GM12874 (cell line): ENCODE results near the gene C18orf54.
A peak's percentile ranks its signal among the peaks of the same experiment; 100 is the strongest.

ENCODE experiments used
- TF ChIP-seq, protein P1 (sequence below): IDR thresholded peaks from 2 replicates; pipeline ENCODE4 v1.5.1; 2011; ENCODE audit warnings: low read depth, mild to moderate bottlenecking, control low read depth, low read length, moderate library complexity; ENCODE audit not compliant: insufficient read depth

C18orf54 gene

DNA sequence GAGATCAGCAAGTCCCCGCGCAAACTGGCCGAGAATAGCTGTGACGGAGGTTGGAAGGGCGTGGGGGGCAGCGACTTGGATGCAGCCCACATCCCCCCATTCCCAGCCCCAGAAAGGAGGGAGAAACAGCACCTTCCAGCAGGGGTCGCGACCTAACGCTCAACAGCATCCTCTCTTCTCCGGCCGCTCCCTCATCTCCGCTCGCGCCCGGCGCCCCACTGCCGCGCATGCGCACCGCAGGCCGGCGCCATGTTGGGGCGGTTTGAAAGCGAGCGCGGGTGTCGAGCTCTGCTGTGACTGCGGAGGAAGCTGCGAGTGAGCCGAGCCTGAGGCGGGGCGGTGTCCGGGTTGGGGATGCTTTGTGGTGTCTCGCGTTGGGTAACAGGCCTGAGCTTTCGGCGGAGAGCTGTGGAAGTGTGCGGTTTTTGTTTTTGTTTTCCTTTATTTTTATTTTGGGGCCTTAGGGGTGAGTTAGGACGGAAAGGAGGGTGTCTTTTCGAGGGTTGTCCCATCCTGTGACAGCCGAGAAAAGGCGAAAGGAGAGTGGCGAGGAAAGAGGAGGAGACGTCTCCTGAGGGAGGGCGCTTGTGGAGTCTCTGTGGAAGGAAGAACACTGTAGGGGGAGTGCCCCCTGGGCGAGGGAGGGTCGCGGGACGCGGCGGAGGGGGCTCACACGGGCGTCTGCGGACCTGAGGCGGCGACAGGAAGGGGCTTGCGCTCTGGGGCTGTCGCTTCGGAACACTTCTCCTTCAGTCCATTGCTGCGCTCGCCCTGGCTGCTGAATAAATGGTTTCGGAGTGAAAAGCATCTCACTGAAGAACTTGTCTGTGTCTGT lies at the start of gene C18orf54, which contains the start of gene STARD6:
Gene C18orf54 (plus strand): TSS at position 247 of the 835 bp plus-strand sequence. CDS start 2,667 bp downstream, outside the sequence.
Gene STARD6 (minus strand): TSS at position 199 of the 835 bp plus-strand sequence. CDS start 3,285 bp downstream, outside the sequence.
- TF ChIP-seq, protein P1, sequence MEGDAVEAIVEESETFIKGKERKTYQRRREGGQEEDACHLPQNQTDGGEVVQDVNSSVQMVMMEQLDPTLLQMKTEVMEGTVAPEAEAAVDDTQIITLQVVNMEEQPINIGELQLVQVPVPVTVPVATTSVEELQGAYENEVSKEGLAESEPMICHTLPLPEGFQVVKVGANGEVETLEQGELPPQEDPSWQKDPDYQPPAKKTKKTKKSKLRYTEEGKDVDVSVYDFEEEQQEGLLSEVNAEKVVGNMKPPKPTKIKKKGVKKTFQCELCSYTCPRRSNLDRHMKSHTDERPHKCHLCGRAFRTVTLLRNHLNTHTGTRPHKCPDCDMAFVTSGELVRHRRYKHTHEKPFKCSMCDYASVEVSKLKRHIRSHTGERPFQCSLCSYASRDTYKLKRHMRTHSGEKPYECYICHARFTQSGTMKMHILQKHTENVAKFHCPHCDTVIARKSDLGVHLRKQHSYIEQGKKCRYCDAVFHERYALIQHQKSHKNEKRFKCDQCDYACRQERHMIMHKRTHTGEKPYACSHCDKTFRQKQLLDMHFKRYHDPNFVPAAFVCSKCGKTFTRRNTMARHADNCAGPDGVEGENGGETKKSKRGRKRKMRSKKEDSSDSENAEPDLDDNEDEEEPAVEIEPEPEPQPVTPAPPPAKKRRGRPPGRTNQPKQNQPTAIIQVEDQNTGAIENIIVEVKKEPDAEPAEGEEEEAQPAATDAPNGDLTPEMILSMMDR = peak; percentile 50

DNA sequence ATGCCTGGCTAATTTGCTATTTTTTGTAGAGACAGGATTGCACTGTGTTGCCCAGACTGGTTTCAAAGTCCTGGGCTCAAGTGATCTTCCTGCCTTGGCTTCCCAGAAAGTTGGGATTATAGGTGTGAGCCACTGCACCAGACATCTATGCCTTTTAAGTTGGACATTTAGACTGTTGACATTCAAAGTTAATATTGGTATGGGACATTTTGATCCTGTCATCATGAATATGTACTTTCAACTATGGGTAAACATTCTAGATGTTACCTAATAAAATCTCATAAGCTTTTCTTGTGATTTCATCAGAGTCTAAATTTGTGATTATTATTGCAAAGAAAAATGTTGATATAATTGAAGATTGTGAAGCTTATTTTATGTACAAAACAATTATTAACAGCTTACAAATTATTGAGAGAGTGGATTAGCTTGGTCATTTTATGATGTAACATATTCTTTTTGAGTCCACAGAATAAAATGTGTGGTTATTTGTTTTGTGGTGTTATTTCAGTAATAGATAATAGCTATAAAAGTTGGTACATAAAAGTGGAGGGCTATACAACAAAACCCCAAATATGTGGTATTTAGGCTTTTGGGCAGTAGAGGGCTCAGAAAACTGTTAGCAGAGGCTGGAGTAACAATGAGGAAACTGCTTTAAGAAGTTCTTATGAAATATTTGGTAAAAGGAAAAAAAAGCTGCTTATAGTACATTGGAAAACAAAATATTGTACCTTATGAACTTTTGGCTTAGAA lies 41.5 kb upstream of the C18orf54 start:
- TF ChIP-seq, protein P1 = no peak

DNA sequence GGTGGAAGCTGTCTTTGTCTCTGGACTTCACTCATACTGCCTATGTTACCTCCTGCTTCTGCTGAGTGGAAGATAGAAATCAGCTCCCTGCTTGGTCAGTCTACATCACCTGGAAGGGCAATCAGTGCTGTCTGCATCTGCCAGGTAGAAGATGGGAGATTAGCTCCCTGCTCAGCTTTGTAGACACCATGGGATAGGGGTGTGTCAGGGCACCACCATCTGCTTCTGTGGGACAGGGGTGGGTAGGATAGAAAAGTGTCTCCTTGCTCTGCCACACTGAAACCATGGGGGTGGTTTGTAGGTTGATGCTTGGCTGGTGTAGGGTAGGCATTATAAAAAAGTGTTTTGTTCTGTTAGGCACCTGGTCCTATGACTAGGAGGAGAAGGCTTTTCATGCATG lies 34.1 kb upstream of the C18orf54 start:
- TF ChIP-seq, protein P1 = no peak

DNA sequence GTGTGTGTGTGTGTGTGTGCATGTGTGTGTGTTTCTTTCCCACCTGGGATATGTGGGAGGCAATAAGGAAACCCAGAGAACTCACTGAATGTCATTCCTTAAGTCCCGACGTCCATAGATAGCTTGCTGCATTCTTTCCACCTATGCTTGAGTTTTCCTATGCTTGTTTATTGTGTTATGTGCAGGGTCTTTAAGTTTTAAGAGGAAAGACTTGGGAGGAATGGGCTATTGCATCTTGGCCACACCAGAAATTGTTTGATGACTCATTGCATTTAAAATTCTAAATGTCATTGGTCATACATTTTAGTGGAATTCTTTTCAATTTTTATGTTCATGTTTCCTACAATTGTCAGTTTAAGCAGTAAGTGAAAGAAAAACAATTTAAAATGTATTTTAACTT lies 33.7 kb upstream of the C18orf54 start:
- TF ChIP-seq, protein P1 = no peak

DNA sequence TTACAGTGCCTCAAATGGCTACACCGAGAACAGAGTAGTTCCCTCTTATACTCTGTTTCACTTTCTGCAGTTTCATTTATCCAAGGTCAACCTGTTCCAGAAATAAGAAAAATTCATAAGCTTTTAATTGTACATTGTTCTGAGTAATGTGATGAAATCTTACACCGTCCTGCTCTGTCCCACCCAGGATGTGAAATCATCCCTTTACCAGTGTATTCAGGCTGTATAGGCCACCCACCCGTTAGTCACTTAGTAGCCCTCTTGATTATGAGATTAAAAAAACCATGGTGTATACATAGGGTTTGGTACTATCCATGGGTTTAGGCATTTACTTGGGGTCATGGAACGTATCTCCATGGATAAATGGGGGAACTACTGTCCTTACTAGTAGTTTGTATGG lies 29.9 kb upstream of the C18orf54 start:
- TF ChIP-seq, protein P1 = no peak

DNA sequence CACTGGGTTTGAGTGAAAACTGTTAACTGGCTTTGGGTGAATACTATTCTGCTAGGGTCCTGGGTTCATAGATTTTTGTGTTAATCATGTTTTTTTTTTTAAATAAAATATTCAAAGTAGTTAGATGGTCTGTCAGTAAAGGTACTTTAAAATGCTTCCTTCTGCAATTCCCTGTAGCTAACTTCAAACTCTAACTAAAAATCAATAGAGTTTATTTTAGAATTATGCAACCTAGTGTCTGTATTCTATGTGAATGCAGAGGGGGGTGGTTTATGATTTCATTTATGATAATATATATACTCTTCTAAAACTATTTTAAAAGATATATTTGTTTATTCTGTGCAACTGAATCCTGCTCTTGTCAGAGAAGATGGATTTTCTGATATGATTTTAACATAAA lies 27.9 kb upstream of the C18orf54 start:
- TF ChIP-seq, protein P1 = no peak
